ENCODE results near the gene UNG. TPM values are rescaled to one million over a fixed set of nuclear protein-coding genes. Genes with fewer than 3 reads are reported as not detected.

UNG gene
- polyA plus RNA-seq, 1 donor from 2014 or later = 38.4 TPM

- H3K9me2 ChIP-seq (ENCODE audit: insufficient read depth, low read length) = no peaks in the 10 kb centered on the region
- H3F3A ChIP-seq (ENCODE audit: insufficient read depth, low read length, poor library complexity, severe bottlenecking) = no peaks in the 10 kb centered on the region
- no peak overlapping the region for H3K4me3 ChIP-seq (ENCODE audit: low read length)
- no peaks in the 10 kb centered on the region for H3K36me3 ChIP-seq (ENCODE audit: insufficient read depth, low read length)
- no peak overlapping the region for H2AFZ ChIP-seq (ENCODE audit: low read depth, low read length)
- H4K20me1 ChIP-seq (ENCODE audit: insufficient read depth) = no peaks in the 10 kb centered on the region
- TF ChIP-seq TAF1 (IDR thresholded peaks at IDR 0.05; ENCODE audit: low read depth) = no peak
- TF ChIP-seq CTCF (IDR thresholded peaks at IDR 0.05; ENCODE audit: poor library complexity, severe bottlenecking) = no peak
- TF ChIP-seq SMC3 (conservative IDR thresholded peaks at IDR 0.05; ENCODE audit: poor library complexity) = no peak
- no peak for TF ChIP-seq REST (IDR thresholded peaks at IDR 0.05; ENCODE audit: borderline replicate concordance)
- no peak for TF ChIP-seq EZH2 (IDR thresholded peaks at IDR 0.05; ENCODE audit: borderline replicate concordance, insufficient read depth, low read length, poor library complexity, severe bottlenecking)
- TF ChIP-seq POLR2AphosphoS5 (IDR thresholded peaks at IDR 0.05) = no peak
- TF ChIP-seq RAD21 (conservative IDR thresholded peaks at IDR 0.05) = no peak
- TF ChIP-seq EP300 (conservative IDR thresholded peaks at IDR 0.05; ENCODE audit: poor library complexity, severe bottlenecking) = no peak
- no peak overlapping the region for H3K9ac ChIP-seq (ENCODE audit: low read length)
- H3K9me3 ChIP-seq (ENCODE audit: low read length) = no peaks in the 10 kb centered on the region
- no peak overlapping the region for H3K27ac ChIP-seq (ENCODE audit: low read length)
- H3K79me2 ChIP-seq (replicated peaks; ENCODE audit: insufficient read depth, low read length) = no peaks in the 10 kb centered on the region
- no peaks in the 10 kb centered on the region for H3K27me3 ChIP-seq (ENCODE audit: insufficient read depth, low read depth, low read length)
- H3K4me2 ChIP-seq (ENCODE audit: low read length) = no peak overlapping the region
These were observed 15.5 kb downstream of the UNG start for GRCh38 chr12:109112720-109113465.

- Histone ChIP-seq H4K20me1 (ENCODE audit: insufficient read depth) (no peaks in the 10 kb centered on the region), H3K36me3 (ENCODE audit: insufficient read depth, low read length) (no peaks in the 10 kb centered on the region), H2AFZ (ENCODE audit: low read depth, low read length) (no peak overlapping the region), H3F3A (ENCODE audit: insufficient read depth, low read length, poor library complexity, severe bottlenecking) (no peaks in the 10 kb centered on the region), H3K4me2 (ENCODE audit: low read length) (no peak overlapping the region), H3K79me2 (replicated peaks; ENCODE audit: insufficient read depth, low read length) (no peaks in the 10 kb centered on the region), H3K9me2 (ENCODE audit: insufficient read depth, low read length) (no peaks in the 10 kb centered on the region), H3K27ac (ENCODE audit: low read length) (no peak overlapping the region), H3K9me3 (ENCODE audit: low read length) (no peaks in the 10 kb centered on the region), H3K27me3 (ENCODE audit: insufficient read depth, low read depth, low read length) (no peaks in the 10 kb centered on the region), H3K9ac (ENCODE audit: low read length) (no peak overlapping the region), H3K4me3 (ENCODE audit: low read length) (no peak overlapping the region)
- no peak for TF ChIP-seq TAF1 (IDR thresholded peaks at IDR 0.05; ENCODE audit: low read depth)
- no peak for TF ChIP-seq CTCF (IDR thresholded peaks at IDR 0.05; ENCODE audit: poor library complexity, severe bottlenecking)
- TF ChIP-seq SMC3 (conservative IDR thresholded peaks at IDR 0.05; ENCODE audit: poor library complexity) = no peak
- TF ChIP-seq POLR2AphosphoS5 (IDR thresholded peaks at IDR 0.05) = no peak
These were observed 16.4 kb downstream of the UNG start for GRCh38 chr12:109113661-109114321.

All from neural cell (in vitro differentiated cells).